Smooth muscle cell of trachea (primary cell): ENCODE data around the gene ZNF506. TPM values are rescaled to one million over a fixed set of nuclear protein-coding genes. Genes with fewer than 3 reads are reported as not detected.

Experiments
- total RNA-seq: library from RNA; depleted of rRNA; stranded (reverse); fragments of >200 nt; gene quantifications from 2 replicates; pipeline ENCODE4 v1.2.1, GENCODE V29; 2014

Gene ZNF506
- 11.4 and 20.7 TPM in 2 replicates for total RNA-seq

GRCh38 chr19:19821366-19821951, at the start of gene ZNF506:
Gene ZNF506, minus strand, starts transcription at chr19:19821750. Its CDS starts 147 bp downstream, at chr19:19821603.

GRCh38 chr19:19865750-19866610, 44.4 kb upstream of the ZNF506 start, which contains the start of gene ZNF253:
Gene ZNF253, plus strand, starts transcription at chr19:19865882. Its CDS starts 115 bp downstream, at chr19:19865997.

Other genes starting within 250 kb of the ZNF506 start
- gene PBX4, start 203.1 kb downstream of the ZNF506 start, total RNA-seq = 1.2 and 1.6 TPM in 2 replicates
- 1.2 and 2.6 TPM in 2 replicates for gene LPAR2, start 193.5 kb downstream of the ZNF506 start, total RNA-seq
- 4.4 and 9.1 TPM in 2 replicates for gene GMIP, start 178.1 kb downstream of the ZNF506 start, total RNA-seq
- 42.8 and 114 TPM in 2 replicates for gene ATP13A1, start 158.1 kb downstream of the ZNF506 start, total RNA-seq
- gene ZNF101, start 152.9 kb downstream of the ZNF506 start, total RNA-seq = 4.6 and 7.1 TPM in 2 replicates
- gene ZNF14, start 88.6 kb downstream of the ZNF506 start, total RNA-seq = 5.8 and 7.9 TPM in 2 replicates
- gene ZNF253, start 44.1 kb upstream of the ZNF506 start, total RNA-seq = 2.5 and 2.8 TPM in 2 replicates
- gene ZNF93, start 79.2 kb upstream of the ZNF506 start, total RNA-seq = 2.2 and 5.1 TPM in 2 replicates
- 3.0 and 3.8 TPM in 2 replicates for gene ZNF682, start 217.8 kb upstream of the ZNF506 start, total RNA-seq